Measurements from ENCODE around the gene NCEH1.
"Not testable (repeated sequence)": the region's sequence is repeated elsewhere in the genome, so short reads cannot be mapped to it uniquely, and the experiment has no call there.

- TF ChIP-seq, protein P1, sequence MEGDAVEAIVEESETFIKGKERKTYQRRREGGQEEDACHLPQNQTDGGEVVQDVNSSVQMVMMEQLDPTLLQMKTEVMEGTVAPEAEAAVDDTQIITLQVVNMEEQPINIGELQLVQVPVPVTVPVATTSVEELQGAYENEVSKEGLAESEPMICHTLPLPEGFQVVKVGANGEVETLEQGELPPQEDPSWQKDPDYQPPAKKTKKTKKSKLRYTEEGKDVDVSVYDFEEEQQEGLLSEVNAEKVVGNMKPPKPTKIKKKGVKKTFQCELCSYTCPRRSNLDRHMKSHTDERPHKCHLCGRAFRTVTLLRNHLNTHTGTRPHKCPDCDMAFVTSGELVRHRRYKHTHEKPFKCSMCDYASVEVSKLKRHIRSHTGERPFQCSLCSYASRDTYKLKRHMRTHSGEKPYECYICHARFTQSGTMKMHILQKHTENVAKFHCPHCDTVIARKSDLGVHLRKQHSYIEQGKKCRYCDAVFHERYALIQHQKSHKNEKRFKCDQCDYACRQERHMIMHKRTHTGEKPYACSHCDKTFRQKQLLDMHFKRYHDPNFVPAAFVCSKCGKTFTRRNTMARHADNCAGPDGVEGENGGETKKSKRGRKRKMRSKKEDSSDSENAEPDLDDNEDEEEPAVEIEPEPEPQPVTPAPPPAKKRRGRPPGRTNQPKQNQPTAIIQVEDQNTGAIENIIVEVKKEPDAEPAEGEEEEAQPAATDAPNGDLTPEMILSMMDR (IDR thresholded peaks at IDR 0.05): not testable (repeated sequence)
- not testable (repeated sequence) for TF ChIP-seq POLR2AphosphoS5 (IDR thresholded peaks at IDR 0.05; ENCODE audit: low read depth, low read length)
These were observed 115.8 kb downstream of the NCEH1 start for GRCh38 chr3:172594900-172595663.
